ENCODE results near the gene RAPGEF4.

DNA sequence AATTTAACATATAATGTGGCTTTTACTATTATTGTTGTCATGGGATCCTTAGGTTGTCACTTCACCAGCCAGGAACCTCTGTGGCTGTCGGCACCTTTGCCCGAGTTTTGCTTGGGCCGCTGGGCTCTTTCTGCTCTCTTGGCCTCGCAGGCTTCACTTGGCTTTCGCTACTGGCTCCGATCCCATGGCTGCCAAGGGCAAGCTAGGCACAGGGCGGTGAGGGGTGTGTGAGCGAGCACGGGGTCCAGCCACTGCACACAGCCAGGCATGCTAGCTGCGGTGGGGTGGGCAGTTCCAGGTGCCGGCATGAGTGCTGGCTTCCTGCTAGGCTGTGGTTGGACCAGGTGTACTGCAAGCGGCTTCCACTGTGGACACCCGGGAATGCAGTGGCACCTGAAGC lies 23.4 kb upstream of the RAPGEF4 start:
- TF ChIP-seq, protein P1, sequence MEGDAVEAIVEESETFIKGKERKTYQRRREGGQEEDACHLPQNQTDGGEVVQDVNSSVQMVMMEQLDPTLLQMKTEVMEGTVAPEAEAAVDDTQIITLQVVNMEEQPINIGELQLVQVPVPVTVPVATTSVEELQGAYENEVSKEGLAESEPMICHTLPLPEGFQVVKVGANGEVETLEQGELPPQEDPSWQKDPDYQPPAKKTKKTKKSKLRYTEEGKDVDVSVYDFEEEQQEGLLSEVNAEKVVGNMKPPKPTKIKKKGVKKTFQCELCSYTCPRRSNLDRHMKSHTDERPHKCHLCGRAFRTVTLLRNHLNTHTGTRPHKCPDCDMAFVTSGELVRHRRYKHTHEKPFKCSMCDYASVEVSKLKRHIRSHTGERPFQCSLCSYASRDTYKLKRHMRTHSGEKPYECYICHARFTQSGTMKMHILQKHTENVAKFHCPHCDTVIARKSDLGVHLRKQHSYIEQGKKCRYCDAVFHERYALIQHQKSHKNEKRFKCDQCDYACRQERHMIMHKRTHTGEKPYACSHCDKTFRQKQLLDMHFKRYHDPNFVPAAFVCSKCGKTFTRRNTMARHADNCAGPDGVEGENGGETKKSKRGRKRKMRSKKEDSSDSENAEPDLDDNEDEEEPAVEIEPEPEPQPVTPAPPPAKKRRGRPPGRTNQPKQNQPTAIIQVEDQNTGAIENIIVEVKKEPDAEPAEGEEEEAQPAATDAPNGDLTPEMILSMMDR (IDR thresholded peaks at IDR 0.05) = no peak
- no peak for TF ChIP-seq POLR2A (IDR thresholded peaks at IDR 0.05)
